Smooth muscle cell (in vitro differentiated cells): ENCODE measurements around the gene ANKRD13C. TPM values are rescaled to one million over a fixed set of nuclear protein-coding genes. Genes with fewer than 3 reads are reported as not detected.

Experiments
- polyA plus RNA-seq: library from polyadenylated mRNA; unstranded; fragments of >200 nt; fragmentation: Nextera tagmentation; extraction: Ambion mirVana; gene quantifications from 2 replicates; pipeline ENCODE4 v1.2.1, GENCODE V29; 2016
- total RNA-seq: library from RNA; depleted of rRNA; stranded (reverse); fragments of >200 nt; gene quantifications from 2 replicates; pipeline ENCODE4 v1.2.3, GENCODE V29; 2014

ANKRD13C gene
- total and polyA plus RNA-seq, 2 experiments from 2014 or later: 18.3 to 27.6 TPM

Other genes starting within 250 kb of the ANKRD13C start
- gene LRRC40, start 149.1 kb downstream of the ANKRD13C start, total RNA-seq: 32.9 and 37.3 TPM in 2 replicates
- 11.8 and 12.2 TPM in 2 replicates for gene LRRC40, start 149.1 kb downstream of the ANKRD13C start, polyA plus RNA-seq
- gene SRSF11, start 133.3 kb downstream of the ANKRD13C start, total RNA-seq: 211 and 258 TPM in 2 replicates
- 155 and 178 TPM in 2 replicates for gene SRSF11, start 133.3 kb downstream of the ANKRD13C start, polyA plus RNA-seq
- gene CTH, start 56.5 kb upstream of the ANKRD13C start, total RNA-seq: 6.5 and 12.8 TPM in 2 replicates
- gene CTH, start 56.5 kb upstream of the ANKRD13C start, polyA plus RNA-seq: 11.9 and 13.1 TPM in 2 replicates